HL-60 (cell line): ENCODE data around the gene MOV10L1.
A peak's percentile ranks its signal among the peaks of the same experiment; 100 is the strongest.

ENCODE experiments used
- DNase-seq, 2 experiments: peaks; one replicate each; pipeline ENCODE4 v3.0.0-alpha.2; 2010 to 2020; ENCODE audit warnings: low read depth in 1 of 2, low spot score in 1 of 2
- H3K27ac ChIP-seq: fragments of 250-450 bp; sonication (Bioruptor Pico); replicated peaks from 2 replicates; pipeline ENCODE4 v1.5.1; 2020; ENCODE audit warnings: mild to moderate bottlenecking, moderate library complexity
- H3K27me3 ChIP-seq: fragments of 250-450 bp; sonication (Bioruptor Pico); 2 replicates; pipeline ENCODE4 v1.5.1; 2021; ENCODE audit warnings: mild to moderate bottlenecking, moderate library complexity; ENCODE audit not compliant: insufficient read depth, poor library complexity, severe bottlenecking
- H3K4me3 ChIP-seq: replicated peaks from 2 replicates; pipeline ENCODE4 v1.5.1; 2011; ENCODE audit warnings: mild to moderate bottlenecking, control low read depth, low read length; ENCODE audit not compliant: insufficient read depth
- GABPA ChIP-seq: IDR thresholded peaks from 2 replicates; pipeline ENCODE4 v1.6.1; 2012; ENCODE audit warnings: low read depth
- POLR2AphosphoS5 ChIP-seq: IDR thresholded peaks from 2 replicates; pipeline ENCODE4 v1.6.1; 2012; ENCODE audit warnings: low read depth
- SPI1 ChIP-seq: IDR thresholded peaks from 2 replicates; pipeline ENCODE4 v1.6.1; 2012; ENCODE audit warnings: low read depth, mild to moderate bottlenecking, borderline replicate concordance
- TF ChIP-seq, protein P1 (sequence below): IDR thresholded peaks from one replicate; pipeline ENCODE4 v1.5.1; 2011; ENCODE audit warnings: low read length, control low read depth, inconsistent platforms; ENCODE audit not compliant: insufficient read depth
- TF ChIP-seq, protein P2 (sequence below): IDR thresholded peaks from 2 replicates; pipeline ENCODE4 v1.6.1; 2012; ENCODE audit warnings: low read depth; ENCODE audit not compliant: insufficient replicate concordance

Gene MOV10L1

DNA sequence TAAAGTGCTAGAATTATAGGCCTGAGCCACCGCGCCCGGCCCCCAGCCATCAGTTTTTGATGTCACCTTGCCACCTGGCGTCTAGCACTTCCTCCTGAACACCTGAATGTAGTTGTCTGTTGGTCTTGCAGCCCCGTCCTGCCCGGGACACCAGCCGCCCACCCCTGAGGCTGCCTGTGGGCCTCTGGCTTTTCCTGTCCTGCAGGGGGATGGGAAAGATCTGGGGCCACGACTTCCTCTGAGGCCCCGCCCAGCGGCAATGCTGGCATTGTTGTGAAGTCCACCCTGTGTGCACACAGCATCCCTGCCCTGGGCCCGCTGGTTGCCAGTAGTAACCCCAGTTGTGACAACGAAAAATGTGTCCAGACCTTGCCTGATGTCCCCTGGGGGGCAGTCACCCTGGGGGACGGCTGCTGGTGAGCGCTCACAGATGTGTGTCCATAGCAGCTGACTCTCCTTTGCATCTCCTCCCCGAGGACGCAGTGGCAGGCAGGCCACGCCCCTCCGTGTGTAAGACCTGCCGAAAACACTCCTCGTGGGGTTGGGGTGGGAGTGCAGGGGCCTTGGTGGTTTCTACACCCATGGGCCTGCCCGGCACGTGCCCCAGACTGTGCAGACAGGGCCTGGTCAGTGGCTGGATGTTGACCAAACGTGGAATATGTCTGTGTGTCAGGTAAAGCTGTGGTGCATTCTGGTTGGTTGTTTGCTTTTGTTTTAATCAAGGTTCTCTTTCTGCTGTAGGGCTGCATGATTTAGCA, 117.8 kb downstream of the MOV10L1 start:
- Histone ChIP-seq H3K4me3 (no peak overlapping the region), H3K27me3 (no peaks in the 10 kb centered on the region), H3K27ac (peak overlapping the region; percentile 16; the same call in 1 of the 2 replicates)
- no peak for DNase-seq
- TF ChIP-seq, protein P1, sequence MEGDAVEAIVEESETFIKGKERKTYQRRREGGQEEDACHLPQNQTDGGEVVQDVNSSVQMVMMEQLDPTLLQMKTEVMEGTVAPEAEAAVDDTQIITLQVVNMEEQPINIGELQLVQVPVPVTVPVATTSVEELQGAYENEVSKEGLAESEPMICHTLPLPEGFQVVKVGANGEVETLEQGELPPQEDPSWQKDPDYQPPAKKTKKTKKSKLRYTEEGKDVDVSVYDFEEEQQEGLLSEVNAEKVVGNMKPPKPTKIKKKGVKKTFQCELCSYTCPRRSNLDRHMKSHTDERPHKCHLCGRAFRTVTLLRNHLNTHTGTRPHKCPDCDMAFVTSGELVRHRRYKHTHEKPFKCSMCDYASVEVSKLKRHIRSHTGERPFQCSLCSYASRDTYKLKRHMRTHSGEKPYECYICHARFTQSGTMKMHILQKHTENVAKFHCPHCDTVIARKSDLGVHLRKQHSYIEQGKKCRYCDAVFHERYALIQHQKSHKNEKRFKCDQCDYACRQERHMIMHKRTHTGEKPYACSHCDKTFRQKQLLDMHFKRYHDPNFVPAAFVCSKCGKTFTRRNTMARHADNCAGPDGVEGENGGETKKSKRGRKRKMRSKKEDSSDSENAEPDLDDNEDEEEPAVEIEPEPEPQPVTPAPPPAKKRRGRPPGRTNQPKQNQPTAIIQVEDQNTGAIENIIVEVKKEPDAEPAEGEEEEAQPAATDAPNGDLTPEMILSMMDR, result no peak
- TF ChIP-seq GABPA (no peak), POLR2AphosphoS5 (no peak), SPI1 (no peak)
- TF ChIP-seq, protein P2, sequence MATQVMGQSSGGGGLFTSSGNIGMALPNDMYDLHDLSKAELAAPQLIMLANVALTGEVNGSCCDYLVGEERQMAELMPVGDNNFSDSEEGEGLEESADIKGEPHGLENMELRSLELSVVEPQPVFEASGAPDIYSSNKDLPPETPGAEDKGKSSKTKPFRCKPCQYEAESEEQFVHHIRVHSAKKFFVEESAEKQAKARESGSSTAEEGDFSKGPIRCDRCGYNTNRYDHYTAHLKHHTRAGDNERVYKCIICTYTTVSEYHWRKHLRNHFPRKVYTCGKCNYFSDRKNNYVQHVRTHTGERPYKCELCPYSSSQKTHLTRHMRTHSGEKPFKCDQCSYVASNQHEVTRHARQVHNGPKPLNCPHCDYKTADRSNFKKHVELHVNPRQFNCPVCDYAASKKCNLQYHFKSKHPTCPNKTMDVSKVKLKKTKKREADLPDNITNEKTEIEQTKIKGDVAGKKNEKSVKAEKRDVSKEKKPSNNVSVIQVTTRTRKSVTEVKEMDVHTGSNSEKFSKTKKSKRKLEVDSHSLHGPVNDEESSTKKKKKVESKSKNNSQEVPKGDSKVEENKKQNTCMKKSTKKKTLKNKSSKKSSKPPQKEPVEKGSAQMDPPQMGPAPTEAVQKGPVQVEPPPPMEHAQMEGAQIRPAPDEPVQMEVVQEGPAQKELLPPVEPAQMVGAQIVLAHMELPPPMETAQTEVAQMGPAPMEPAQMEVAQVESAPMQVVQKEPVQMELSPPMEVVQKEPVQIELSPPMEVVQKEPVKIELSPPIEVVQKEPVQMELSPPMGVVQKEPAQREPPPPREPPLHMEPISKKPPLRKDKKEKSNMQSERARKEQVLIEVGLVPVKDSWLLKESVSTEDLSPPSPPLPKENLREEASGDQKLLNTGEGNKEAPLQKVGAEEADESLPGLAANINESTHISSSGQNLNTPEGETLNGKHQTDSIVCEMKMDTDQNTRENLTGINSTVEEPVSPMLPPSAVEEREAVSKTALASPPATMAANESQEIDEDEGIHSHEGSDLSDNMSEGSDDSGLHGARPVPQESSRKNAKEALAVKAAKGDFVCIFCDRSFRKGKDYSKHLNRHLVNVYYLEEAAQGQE, result no peak

DNA sequence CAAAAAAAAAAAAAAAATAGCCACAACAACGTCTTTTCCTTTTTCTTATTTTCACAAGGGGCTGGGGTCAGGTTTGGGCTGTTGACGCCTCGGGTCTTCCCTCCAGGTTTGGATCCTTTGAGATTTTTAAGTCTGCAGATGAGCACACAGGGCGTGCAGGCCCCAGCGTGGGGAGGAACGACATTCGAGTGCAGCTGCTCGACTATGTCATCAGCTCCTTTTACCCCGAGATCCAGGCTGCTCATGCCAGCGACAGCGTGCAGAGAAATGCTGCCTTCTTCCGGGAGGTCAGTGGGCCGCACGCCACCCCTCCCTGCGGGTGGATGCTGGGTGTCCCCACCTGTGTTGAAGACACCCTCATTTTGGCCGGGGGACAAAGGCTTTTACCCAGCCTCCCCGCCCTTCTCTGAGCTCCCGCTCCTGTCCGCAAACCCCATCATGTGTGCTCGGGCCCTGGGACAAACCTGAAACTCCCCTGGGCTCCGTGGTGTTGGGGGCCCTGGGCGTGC, 118.7 kb downstream of the MOV10L1 start:
- Histone ChIP-seq H3K27ac (no peak overlapping the region), H3K4me3 (no peak overlapping the region), H3K27me3 (no peaks in the 10 kb centered on the region)
- TF ChIP-seq POLR2AphosphoS5 (peak; percentile 21; the same call in 1 of the 2 replicates), GABPA (no peak)
- no peak for DNase-seq

DNA sequence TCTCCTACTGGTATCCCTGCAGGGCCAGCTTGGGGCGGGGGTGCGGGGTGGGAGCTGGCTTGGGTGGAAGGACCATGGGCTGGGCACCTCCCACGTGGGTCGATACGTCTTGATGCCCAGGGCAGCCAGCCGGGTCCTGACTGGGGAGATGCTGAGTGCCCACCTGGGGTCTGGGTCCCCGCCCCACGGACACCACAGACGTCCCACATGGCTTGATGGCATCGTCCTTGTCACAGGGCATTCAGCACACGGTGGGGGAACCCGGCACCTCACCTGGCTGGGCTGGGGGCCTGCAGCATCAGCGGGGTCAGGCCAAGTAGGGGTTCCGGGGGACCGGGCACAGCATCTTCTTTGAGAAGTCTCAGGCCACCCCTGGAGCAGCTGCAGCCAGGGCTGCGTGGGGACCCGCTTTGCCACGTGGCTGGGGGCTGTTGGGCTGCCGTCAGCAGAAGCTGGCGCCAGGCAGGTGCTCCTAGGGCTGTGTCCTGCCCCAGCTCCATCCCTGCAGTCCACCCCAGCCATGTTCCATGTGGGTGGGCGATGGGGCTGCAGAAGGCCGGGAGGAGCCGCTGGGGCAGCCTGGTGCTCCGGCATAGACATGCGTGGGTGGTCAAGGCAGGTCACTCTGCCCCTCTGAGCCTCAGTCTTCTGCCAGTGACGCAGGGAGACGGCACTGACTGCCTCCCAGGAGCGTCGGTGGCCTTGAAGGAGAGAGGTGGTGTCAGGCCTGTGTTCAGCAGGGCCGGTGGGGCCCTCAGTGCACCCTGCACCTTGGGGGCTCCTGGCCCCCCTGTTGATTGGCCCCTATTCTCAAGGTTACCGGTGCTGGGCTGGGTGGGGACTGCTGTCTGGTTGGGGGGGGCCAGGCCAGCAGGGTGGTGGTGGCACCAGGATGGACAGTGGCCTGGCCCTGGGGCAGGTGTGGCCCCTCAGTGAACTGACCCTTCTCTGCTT, 119.4 kb downstream of the MOV10L1 start:
- Histone ChIP-seq H3K4me3 (no peak overlapping the region), H3K27ac (no peak overlapping the region), H3K27me3 (no peaks in the 10 kb centered on the region)
- DNase-seq, result no peak
- TF ChIP-seq, protein P1, result no peak
- TF ChIP-seq POLR2AphosphoS5 (no peak; the same call in 1 of the 2 replicates), GABPA (no peak)
- TF ChIP-seq, protein P2, result no peak

DNA sequence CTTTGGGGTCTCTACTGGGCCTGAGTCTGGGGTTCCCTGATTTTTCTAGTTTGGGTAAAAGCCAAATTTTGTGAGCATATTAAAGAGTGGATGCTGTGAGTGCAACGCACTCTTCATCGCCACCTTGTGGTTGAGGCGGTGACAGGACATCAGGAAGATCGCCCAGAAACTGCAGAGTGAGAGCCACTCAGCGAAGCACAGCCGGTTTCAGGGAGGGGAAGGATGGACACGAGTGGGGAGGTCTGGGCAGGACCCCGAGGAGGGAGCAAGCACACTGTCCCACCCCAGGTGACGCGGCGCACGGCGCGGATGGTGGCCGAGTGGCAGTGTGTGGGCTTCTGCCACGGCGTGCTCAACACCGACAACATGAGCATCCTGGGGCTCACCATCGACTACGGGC, 120.1 kb downstream of the MOV10L1 start:
- peak in 1 of 2 experiments; percentile 64 for DNase-seq
- Histone ChIP-seq H3K4me3 (no peak overlapping the region), H3K27me3 (no peaks in the 10 kb centered on the region), H3K27ac (no peak overlapping the region)
- TF ChIP-seq, protein P2, result no peak
- TF ChIP-seq, protein P1, result peak; percentile 92
